Measurements from ENCODE around the gene SUGCT.

Gene SUGCT

DNA sequence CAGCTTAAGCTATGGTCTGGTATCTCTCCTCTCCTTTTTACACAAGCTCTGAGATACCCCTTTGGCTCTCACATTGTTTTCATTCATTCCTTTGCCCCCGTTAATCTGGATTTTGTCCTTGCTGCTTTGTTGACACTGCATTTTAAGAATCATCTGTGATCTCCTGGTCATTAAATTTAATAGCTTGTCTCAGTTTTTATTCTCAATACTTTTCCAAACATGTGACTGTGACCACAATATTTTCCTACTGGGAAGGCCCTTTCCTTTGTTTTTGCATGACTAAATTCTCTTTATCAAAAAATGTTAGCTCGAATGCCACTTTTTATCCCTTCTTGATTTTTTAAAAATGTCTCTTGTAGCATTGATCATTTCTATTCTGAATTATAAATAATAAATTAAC lies 171.2 kb downstream of the SUGCT start:
- DNase-seq (ENCODE audit: low read depth) = peak; percentile 19
- TF ChIP-seq, protein P1, sequence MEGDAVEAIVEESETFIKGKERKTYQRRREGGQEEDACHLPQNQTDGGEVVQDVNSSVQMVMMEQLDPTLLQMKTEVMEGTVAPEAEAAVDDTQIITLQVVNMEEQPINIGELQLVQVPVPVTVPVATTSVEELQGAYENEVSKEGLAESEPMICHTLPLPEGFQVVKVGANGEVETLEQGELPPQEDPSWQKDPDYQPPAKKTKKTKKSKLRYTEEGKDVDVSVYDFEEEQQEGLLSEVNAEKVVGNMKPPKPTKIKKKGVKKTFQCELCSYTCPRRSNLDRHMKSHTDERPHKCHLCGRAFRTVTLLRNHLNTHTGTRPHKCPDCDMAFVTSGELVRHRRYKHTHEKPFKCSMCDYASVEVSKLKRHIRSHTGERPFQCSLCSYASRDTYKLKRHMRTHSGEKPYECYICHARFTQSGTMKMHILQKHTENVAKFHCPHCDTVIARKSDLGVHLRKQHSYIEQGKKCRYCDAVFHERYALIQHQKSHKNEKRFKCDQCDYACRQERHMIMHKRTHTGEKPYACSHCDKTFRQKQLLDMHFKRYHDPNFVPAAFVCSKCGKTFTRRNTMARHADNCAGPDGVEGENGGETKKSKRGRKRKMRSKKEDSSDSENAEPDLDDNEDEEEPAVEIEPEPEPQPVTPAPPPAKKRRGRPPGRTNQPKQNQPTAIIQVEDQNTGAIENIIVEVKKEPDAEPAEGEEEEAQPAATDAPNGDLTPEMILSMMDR (conservative IDR thresholded peaks at IDR 0.05; ENCODE audit: low read depth, low read length) = no peak
- no peak overlapping the region for H3K4me3 ChIP-seq (ENCODE audit: low read depth, low read length)

DNA sequence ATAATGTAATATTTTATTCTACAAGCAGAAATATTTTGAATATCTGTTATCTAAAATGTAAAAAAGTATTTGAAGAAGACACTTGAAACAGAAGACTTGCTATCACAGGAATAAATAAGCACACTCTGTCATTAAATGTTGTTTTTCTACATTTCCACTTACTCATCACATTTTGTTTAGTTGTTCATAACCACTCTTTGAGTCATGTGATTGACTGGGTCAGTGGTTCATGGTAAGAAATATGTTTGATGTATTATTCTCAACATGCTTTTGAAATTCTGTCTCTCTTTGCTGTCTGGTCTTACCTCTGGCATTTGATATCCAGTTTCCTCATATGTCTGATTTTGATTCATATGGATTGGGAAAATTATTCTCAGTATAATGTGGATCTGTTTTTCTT lies 171.8 kb downstream of the SUGCT start:
- H3K4me3 ChIP-seq (ENCODE audit: low read depth, low read length) = no peak overlapping the region
- peak; percentile 93 for DNase-seq (ENCODE audit: low read depth)
- TF ChIP-seq, protein P1 (conservative IDR thresholded peaks at IDR 0.05; ENCODE audit: low read depth, low read length) = no peak

DNA sequence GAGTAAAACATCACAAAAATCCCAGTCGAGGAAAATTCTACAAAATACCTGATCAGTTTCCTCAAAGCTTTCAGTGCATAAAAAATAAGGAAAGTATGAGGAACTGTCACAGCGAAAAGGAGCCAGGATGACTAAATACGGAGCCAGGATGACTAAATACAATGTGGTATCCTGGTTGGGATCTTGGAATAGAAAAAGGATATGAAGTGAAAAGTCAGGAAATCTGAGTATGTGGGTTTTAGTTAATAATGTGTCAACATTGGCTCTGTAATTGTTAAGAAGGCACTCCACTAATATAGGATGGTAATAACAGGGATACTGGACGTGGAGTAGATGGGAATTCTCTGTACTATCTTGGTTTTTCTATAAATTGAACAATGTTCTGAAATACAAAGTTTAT lies 175.5 kb downstream of the SUGCT start:
- TF ChIP-seq, protein P1 (conservative IDR thresholded peaks at IDR 0.05; ENCODE audit: low read depth, low read length) = no peak
- H3K4me3 ChIP-seq (ENCODE audit: low read depth, low read length) = no peak overlapping the region
- no peak for DNase-seq (ENCODE audit: low read depth)

DNA sequence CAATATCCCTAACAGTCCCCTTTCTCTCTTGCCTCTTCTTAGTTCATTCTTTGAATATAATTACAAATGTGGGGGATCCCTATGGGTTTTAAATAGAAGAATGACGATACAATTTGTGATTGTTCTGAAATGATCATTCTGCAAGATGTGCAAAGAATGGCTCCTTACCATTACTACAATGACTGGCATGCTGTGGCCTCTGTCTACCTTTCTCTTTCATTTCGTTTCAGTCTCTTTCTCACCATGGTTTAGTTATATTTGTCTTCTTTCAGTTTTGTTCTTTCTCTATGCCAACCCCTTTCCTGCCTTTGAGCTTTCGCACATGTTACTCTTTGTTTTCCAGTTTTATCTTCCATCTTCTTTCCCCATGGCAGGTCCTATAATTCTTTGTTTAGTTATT lies 176.5 kb downstream of the SUGCT start:
- H3K4me3 ChIP-seq (ENCODE audit: low read depth, low read length) = no peak overlapping the region
- DNase-seq (ENCODE audit: low read depth) = no peak
- TF ChIP-seq, protein P1 (conservative IDR thresholded peaks at IDR 0.05; ENCODE audit: low read depth, low read length) = no peak

DNA sequence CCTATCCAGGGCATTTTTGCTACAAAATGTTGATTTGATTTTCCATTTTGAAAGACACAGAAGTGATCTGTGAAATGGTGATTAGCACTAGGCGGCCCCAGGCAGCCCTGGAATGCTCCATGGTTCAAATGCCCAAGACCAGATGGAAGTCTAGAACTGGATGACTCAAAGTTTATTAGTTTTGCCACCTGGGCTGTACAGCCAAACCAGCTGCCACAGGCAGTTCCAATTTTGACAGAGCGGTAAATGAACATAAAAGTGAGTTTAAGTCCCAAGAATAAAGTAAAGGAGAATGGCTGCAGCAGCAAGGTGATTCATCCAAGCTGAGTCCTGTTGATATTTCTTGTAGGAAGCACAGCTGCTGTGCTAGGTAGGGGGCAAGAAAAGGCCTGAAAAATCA lies 180.5 kb downstream of the SUGCT start:
- TF ChIP-seq, protein P1 (conservative IDR thresholded peaks at IDR 0.05; ENCODE audit: low read depth, low read length) = no peak
- DNase-seq (ENCODE audit: low read depth) = no peak
- H3K4me3 ChIP-seq (ENCODE audit: low read depth, low read length) = no peak overlapping the region

DNA sequence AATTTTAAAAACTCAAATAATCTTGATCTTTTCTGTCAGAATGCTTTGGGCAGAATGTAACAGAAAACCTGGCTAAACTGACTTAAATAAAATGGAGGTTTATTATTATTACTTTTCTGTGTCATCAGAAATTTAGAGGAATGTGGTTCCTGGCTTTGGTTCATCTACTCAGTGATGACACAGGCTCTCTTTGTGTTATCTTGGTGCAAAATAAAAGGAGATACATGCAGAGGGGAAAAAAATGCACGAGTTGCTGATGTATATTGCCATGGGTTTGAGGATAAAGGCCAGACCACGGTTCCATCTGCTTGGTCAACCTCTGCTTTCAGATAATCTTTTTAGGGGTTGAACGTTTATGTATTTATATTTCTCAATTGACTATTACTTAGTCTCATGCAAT lies 181.4 kb downstream of the SUGCT start:
- H3K4me3 ChIP-seq (ENCODE audit: low read depth, low read length) = no peak overlapping the region
- TF ChIP-seq, protein P1 (conservative IDR thresholded peaks at IDR 0.05; ENCODE audit: low read depth, low read length) = no peak
- DNase-seq (ENCODE audit: low read depth) = peak; percentile 38

DNA sequence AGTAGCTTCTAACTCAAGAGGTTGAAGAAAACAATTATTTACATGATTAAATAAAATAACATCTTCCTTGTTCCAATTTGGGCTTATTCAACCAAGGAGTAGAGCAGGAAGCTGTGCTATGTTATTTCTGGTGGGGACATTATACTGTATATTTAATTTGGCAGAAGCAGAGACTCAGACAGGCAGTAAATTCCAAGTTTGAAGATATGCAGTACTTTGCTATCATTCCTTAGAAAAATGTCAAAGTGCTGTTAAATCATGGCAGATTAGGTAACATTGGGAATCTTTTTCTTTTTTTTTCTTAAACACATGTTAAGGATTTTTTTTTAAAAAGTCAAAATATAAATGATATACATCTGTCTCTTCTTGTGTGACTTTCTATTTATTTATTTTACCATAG lies 190.1 kb downstream of the SUGCT start:
- peak; percentile 38 for DNase-seq (ENCODE audit: low read depth)
- TF ChIP-seq, protein P1 (conservative IDR thresholded peaks at IDR 0.05; ENCODE audit: low read depth, low read length) = no peak
- H3K4me3 ChIP-seq (ENCODE audit: low read depth, low read length) = no peak overlapping the region

Measured in choroid plexus epithelial cell (primary cell).